Cerebellar nuclear complex (tissue), 1 donor: ENCODE measurements around the gene KRTAP1-3.
"Not testable (repeated sequence)": the region's sequence is repeated elsewhere in the genome, so short reads cannot be mapped to it uniquely, and the experiment has no call there.

Experiments used
- DNase-seq, 2 experiments: peaks; one replicate each; lab custom pipeline; 2025; lab: John Stamatoyannopoulos, UW

Gene KRTAP1-3

GRCh38 chr17:41034346-41034935 is at the start of gene KRTAP1-3:
KRTAP1-3 (minus strand) TSS chr17:41034874; CDS start chr17:41034821, 53 bp downstream.
- DNase-seq = not testable (repeated sequence)

DNA sequence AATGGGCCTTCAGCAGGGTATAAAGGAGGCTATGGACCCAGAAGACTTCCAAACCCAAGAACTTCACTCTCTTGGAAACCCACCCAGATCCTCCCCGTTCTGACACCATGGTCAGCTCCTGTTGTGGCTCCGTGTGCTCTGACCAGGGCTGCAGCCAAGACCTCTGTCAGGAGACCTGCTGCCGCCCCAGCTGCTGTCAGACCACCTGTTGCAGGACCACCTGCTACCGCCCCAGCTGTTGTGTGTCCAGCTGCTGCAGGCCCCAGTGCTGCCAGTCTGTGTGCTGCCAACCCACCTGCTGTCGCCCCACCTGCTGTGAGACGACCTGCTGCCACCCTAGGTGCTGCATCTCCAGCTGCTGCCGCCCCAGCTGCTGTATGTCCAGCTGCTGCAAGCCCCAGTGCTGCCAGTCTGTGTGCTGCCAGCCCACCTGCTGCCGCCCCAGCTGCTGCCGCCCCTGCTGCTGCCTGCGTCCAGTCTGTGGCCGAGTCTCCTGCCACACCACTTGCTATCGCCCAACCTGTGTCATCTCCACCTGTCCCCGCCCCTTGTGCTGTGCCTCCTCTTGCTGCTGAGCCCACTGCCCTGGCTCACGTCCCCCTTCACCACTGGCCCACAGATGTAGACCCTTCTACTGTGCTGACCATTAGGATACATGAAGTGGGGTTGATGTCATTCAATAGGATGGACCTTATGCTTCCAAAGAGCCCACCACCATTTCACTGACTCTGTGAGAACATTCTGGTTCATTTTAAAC is 49.6 kb upstream of the KRTAP1-3 start, which contains the start of gene KRTAP4-7:
KRTAP4-7 (plus strand) TSS at position 51 of the 757 bp plus-strand sequence; CDS start at position 108, 57 bp downstream.
- not testable (repeated sequence) for DNase-seq

- not testable (repeated sequence) for DNase-seq
Observed at GRCh38 chr17:41083427-41083826, 48.8 kb upstream of the KRTAP1-3 start.

GRCh38 chr17:41082626-41083025 is 48.0 kb upstream of the KRTAP1-3 start:
- no peak for DNase-seq

DNA sequence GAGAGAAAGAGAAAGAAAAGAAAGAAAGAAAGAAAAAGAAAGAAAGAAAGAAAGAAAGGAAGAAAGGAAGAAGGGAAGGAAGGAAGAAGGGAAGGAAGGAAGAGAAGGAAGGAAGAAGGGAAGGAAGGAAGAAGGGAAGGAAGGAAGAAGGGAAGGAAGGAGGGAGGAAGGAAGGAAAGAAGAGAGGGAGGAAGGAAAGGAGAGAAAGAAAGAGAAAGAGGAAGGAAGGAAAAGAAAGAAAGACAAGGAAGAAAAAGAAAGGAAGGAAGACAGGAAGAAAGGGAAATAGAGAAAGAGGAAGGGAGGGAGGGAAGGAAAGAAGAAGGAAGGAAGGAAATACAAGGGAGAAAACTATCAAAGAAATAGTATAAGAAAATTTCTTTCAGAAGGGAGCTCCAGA is 42.1 kb upstream of the KRTAP1-3 start:
- no peak for DNase-seq

- no peak for DNase-seq
Observed at GRCh38 chr17:41073676-41074075, 39.0 kb upstream of the KRTAP1-3 start.

- DNase-seq = no peak
Observed at GRCh38 chr17:41071606-41072360, 37.1 kb upstream of the KRTAP1-3 start.

GRCh38 chr17:41069031-41069430 is 34.4 kb upstream of the KRTAP1-3 start:
- no peak for DNase-seq

- DNase-seq = no peak
Observed at GRCh38 chr17:41067281-41067680, 32.6 kb upstream of the KRTAP1-3 start.

DNA sequence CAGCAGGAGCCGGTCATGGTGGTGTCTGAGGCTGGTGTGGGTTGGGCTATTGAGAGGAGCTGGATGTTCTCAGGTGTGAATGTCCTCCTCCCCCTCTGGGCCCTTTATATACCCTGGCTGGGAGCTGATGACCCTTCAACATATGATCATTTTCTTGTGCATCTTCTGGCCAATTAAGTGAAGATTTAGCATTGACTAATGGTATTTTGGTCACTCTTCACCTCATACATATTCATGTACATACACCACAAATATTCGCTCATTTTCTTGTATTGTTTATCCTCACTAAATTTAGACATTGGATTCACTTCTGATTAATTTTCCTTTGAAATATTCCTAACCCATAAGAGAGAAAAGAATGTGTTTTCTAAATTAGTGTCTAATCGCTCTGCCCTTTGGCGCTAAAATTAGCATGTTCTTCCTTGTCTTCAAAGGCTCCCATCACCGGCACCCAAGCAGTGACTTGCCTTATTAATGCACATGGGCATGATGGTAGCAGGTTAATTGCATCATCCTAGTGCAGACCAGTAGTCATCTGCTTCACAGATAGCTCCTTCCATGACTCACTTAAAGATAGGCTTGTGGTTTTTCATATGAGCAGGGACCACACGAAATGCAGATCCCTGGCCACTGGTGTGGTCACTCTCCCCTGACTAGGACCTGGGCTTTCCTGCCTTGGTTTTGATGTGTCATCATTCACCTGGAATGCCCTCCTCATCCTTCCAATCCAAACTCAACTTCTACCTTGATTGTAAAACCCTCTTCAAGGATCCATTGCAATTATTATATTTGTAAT is 31.4 kb upstream of the KRTAP1-3 start, which contains the start of gene KRTAP2-4:
KRTAP2-4 (minus strand) TSS at position 51 of the 796 bp plus-strand sequence; CDS start at position 17, 34 bp downstream.
- DNase-seq = no peak

- DNase-seq = not testable (repeated sequence)
Observed at GRCh38 chr17:41065016-41065689, 30.5 kb upstream of the KRTAP1-3 start.

DNA sequence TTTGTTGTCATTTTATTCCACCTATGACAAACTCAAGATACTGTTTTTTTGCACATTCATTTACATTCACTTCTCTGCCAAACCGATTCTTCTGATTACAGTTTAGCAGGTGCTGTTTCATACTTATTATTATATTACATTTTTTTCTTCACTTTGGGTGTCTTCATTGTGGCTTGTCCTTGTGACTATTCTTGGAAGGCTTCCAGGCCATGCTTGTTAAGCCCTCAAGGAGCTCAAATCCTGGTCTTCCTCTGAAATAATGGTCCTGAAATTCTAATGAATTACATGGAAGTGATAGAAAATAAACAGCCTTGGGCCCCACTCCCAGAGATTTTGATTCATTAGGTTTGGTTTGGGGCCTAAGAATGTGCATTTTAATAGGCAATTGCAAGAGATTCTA is 29.6 kb upstream of the KRTAP1-3 start:
- DNase-seq = no peak

DNA sequence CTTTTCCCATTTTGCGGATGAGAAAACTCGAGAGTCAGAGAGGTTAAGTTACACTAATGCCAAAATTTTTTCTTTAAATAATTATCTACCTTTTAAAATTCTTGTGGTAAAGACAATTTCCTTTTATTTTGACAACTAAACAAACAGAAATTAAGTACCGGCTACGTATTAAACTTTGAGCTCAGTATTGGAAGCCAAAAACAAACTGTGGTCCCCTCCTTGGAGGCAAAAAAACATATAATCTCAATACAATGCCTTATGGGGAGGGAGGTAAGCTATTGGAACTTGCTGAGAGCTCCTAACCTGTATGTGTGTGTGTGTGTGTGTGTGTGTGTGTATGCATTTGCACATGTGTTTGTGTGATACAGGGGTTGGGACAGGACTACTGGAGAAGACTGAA is 28.8 kb upstream of the KRTAP1-3 start:
- no peak for DNase-seq

DNA sequence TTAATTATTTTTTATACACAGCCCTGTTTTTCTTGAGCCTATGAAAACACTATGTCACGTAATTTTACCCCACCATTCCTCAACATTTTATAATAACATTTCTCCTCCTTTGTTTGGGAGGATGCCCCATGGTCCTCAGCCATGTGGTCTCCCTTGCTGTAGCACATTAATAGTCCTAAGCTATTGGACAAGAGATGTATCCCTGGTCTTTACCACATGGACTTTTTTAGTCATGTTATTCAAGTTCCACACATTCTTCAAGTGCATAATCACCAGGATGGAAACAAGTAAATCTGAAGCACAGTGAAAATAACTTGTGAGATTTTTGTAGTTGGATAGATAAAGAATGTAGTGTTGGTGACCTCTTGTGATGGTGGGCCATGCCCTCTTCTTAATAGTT is 27.3 kb upstream of the KRTAP1-3 start:
- DNase-seq = no peak

DNA sequence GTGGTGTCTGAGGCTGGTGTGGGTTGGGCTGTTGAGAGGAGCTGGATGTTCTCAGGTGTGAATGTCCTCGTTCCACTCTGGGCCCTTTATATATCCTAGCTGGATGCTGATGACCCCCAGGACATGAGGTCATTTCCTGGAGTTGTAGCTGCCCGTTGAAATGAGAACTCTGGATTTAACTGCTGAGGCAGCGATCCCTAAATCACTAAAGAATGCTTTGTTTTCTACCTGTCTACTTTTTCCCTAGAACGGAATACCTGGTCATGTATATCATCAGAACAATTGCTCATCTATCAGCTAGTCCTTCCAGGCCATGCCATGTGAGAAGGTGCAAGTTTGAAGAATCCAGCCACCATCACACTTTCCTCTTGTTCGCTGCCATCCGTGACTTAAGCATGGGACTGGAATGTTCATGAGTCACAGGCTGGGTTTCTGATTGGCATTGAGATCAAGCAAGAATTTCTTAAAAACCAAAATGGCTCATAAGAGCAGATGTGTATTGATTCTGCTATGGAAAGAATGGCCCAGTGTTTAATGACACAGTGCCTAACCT is 25.5 kb upstream of the KRTAP1-3 start, which contains the start of gene KRTAP2-3:
KRTAP2-3 (minus strand) TSS at position 63 of the 553 bp plus-strand sequence. CDS start 64 bp downstream, outside the sequence.
- no peak for DNase-seq

DNA sequence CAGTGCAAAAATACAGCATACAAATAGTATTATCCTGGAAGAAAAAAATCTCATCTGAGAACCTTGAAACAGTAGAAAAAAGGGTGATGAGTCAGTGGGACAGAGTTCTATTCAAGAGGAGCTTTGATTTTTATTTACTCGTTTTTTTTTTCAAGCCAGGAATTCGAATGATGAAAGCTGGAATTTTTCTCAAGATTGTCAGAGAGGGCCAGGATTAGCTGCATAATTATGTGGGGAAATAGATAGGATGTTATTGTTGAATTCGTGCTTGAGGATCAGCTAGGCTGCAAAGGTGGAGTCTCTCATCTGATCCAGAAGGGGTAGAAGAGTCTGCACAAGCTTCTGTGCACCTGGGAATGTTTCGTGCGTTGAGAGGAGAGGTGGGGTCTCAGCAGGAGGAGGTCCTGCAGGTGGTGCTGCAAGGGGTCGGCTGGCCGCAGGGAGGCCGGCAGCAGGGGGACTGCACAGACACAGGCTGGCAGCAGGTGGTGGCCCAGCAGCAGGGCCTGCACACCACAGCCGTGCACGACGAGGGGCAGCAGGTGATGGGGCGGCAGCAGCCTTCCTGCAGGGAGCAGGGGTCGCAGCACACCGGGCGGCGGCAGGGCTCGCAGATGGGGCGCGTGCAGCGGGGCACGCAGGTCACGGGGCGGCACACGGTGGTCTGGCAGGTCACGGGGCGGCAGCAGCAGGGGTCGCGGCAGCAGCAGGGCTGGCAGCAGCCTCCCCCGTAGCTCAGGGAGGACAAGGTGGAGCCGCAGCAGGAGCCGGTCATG is 24.8 kb upstream of the KRTAP1-3 start:
- DNase-seq = not testable (repeated sequence)

DNA sequence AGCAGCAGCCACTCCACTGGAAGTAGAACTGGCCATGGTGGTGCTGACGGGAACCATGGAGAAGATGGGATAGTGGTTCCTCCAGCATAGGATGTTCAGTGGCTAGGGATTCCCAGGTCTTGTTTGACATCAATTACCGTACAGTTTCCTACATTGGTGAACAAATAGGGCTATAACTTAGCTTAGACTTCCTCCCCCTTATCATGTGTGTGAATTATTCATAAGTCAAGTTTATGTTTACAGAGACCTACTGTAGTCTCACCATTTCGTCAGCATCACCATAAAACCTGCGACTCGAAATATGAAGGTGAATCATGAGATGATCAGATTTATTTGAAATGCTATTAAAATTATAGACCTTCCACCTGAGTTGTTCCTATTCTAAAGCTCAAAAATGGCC is 24.1 kb upstream of the KRTAP1-3 start:
- DNase-seq = no peak

DNA sequence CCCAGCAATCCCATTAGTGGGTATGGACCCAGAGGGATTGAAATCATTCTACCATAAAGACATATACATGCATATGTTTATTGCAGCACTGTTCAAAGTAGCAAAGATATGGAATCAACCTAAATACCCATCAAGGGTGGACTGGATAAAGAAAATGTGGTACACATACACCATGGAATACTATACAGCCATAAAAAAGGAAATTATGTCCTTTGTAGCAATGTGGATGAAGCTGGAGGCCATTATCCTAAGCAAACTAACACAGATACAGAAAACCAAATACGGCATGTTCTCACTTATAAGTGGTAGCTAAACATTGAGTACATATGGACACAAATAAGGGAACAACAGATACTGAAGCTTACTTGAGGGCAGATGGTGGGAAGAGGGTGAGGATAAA is 22.9 kb upstream of the KRTAP1-3 start:
- no peak for DNase-seq

DNA sequence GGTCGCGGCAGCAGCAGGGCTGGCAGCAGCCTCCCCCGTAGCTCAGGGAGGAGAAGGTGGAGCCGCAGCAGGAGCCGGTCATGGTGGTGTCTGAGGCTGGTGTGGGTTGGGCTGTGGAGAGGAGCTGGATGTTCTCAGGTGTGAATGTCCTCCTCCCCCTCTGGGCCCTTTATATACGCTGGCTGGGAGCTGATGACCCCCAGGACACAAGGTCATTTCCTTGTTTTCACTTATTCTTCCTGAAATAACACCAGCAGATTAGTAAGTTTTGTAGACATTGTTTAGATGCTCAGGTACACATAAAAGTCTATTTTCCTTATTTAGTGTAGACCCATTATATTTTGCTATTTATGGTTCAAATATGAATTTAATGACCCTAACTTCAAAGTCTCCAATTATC is 20.5 kb upstream of the KRTAP1-3 start, which contains the start of gene KRTAP2-2:
KRTAP2-2 (minus strand) TSS at position 101 of the 400 bp plus-strand sequence; CDS start at position 82, 19 bp downstream.
- DNase-seq = not testable (repeated sequence)

DNA sequence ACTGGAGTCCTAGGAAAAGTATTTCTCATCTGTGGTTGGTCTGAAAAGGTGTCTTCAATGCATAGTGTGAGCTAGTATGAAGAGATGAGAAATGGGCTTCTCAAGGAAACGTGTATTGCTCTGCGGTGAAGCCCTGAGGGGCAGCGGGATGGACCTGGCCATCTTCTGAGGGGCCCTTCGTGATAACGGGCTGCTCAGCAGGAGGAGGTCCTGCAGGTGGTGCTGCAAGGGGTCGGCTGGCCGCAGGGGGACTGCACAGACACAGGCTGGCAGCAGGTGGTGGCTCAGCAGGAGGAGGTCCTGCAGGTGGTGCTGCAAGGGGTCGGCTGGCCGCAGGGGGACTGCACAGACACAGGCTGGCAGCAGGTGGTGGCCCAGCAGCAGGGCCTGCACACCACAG is 19.9 kb upstream of the KRTAP1-3 start:
- DNase-seq = not testable (repeated sequence)
